B cell (primary cell): ENCODE data around the gene TSC2.

Source experiments
- EZH2 ChIP-seq: IDR thresholded peaks from 2 replicates; pipeline ENCODE4 v1.6.1; 2012; ENCODE audit warnings: borderline replicate concordance, low read depth, mild to moderate bottlenecking, moderate library complexity, low read length; ENCODE audit not compliant: insufficient read depth, poor library complexity, severe bottlenecking
- TF ChIP-seq, protein P1 (sequence below): fragments of 200-600 bp; IDR thresholded peaks from one replicate; pipeline ENCODE4 v1.8.0; 2022; ENCODE audit warnings: antibody characterized with exemption, mild to moderate bottlenecking

DNA sequence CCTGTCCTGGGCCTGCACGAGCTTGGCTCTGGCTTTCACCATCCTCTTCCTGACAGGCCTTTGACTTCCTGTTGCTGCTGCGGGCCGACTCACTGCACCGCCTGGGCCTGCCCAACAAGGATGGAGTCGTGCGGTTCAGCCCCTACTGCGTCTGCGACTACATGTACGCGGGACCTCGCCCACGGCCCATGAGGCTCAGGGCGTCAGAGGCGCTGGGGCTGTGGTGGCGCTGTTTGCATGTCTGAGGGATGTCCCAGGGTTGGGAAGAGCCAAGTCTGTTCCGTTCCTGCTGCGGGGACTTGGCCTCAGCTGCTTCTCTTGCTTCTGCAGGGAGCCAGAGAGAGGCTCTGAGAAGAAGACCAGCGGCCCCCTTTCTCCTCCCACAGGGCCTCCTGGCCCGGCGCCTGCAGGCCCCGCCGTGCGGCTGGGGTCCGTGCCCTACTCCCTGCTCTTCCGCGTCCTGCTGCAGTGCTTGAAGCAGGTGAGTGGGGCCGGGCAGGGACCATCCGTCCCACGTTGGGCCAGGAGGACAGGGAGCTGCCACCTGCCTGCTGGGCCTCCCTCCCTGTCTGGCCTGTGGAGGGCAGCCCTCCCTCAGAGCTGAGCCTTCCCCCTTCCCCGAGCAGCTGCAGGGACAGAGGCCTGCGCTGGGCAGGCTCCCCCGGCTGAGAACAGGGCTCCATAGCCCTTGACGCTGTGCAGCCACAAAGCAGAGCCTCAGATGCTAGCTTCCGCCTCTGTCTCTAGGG lies 23.8 kb downstream of the TSC2 start:
- no peak for TF ChIP-seq EZH2
- TF ChIP-seq, protein P1, sequence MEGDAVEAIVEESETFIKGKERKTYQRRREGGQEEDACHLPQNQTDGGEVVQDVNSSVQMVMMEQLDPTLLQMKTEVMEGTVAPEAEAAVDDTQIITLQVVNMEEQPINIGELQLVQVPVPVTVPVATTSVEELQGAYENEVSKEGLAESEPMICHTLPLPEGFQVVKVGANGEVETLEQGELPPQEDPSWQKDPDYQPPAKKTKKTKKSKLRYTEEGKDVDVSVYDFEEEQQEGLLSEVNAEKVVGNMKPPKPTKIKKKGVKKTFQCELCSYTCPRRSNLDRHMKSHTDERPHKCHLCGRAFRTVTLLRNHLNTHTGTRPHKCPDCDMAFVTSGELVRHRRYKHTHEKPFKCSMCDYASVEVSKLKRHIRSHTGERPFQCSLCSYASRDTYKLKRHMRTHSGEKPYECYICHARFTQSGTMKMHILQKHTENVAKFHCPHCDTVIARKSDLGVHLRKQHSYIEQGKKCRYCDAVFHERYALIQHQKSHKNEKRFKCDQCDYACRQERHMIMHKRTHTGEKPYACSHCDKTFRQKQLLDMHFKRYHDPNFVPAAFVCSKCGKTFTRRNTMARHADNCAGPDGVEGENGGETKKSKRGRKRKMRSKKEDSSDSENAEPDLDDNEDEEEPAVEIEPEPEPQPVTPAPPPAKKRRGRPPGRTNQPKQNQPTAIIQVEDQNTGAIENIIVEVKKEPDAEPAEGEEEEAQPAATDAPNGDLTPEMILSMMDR = no peak
